AG04450 (cell line): Measurements from ENCODE around the gene OR6Y1. TPM values are rescaled to one million over a fixed set of nuclear protein-coding genes. Genes with fewer than 3 reads are reported as not detected.

Experiments
- polyA plus RNA-seq: library from polyadenylated mRNA; depleted of rRNA; stranded (reverse); fragments of >200 nt; gene quantifications from 2 replicates; pipeline ENCODE4 v1.2.3, GENCODE V29; 2011; rRNA removed

Gene OR6Y1
- polyA plus RNA-seq, 1 experiment = not detected

Other genes with a start within 250 kb of the OR6Y1 start
- not detected in 2 replicates for gene CD1B, start 222.9 kb downstream of the OR6Y1 start, polyA plus RNA-seq
- not detected in 2 replicates for gene CD1E, start 200.5 kb downstream of the OR6Y1 start, polyA plus RNA-seq
- gene OR10T2, start 154.9 kb downstream of the OR6Y1 start, polyA plus RNA-seq = not detected in 2 replicates
- not detected in 2 replicates for gene OR10K2, start 128.2 kb downstream of the OR6Y1 start, polyA plus RNA-seq
- not detected in 2 replicates for gene OR10K1, start 92.6 kb downstream of the OR6Y1 start, polyA plus RNA-seq
- not detected in 2 replicates for gene OR10R2, start 82.2 kb downstream of the OR6Y1 start, polyA plus RNA-seq
- gene OR6P1, start 16.2 kb upstream of the OR6Y1 start, polyA plus RNA-seq = not detected in 2 replicates
- gene OR10X1, start 25.5 kb upstream of the OR6Y1 start, polyA plus RNA-seq = not detected in 2 replicates
- not detected in 2 replicates for gene OR10Z1, start 50.9 kb upstream of the OR6Y1 start, polyA plus RNA-seq
- 0.01 TPM in 1 of 2 replicates, not detected in the other for gene SPTA1, start 132.3 kb upstream of the OR6Y1 start, polyA plus RNA-seq
- not detected in 2 replicates for gene OR6K2, start 146.2 kb upstream of the OR6Y1 start, polyA plus RNA-seq
- not detected in 2 replicates for gene OR6K3, start 166.3 kb upstream of the OR6Y1 start, polyA plus RNA-seq
- not detected in 2 replicates for gene OR6K6, start 200.3 kb upstream of the OR6Y1 start, polyA plus RNA-seq
- not detected in 2 replicates for gene OR6N1, start 217.8 kb upstream of the OR6Y1 start, polyA plus RNA-seq
- gene OR6N2, start 226.8 kb upstream of the OR6Y1 start, polyA plus RNA-seq = not detected in 2 replicates